ENCODE data around the gene GLP1R. TPM values are rescaled to one million over a fixed set of nuclear protein-coding genes. Genes with fewer than 3 reads are reported as not detected.

The GLP1R gene
- total RNA-seq, 1 experiment from 2014 or later: 1.8 TPM

DNA sequence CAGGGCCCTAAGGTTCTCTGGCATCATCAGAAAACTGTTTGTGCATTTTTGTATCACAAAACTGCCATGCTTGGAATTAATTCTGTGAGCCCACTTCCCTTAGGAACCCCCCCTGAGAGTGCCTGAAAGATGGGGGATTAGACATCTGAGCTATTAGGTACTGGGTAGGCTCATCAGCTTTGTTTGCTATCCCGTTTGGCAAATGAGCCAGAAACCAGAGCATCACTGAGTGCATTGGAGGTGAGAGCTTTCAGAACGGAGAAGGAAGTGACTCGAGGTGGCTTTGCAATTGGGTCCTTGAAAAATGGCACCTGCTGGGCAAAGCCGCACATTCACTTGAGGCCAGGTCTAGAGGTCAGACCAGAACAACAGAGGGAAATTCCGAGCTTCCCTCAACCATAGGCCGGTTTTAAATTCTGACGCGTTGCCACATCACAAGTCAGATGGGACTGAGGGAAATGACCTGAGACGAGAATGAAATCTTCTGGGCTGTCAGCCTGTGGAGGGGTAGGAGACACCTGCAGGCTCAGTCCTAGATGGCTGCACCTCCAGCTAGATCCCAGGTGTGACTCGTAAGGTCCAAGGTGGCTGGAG is 8.4 kb upstream of the GLP1R start:
- POLR2A ChIA-PET: no interaction called here
- TF ChIP-seq OVOL2 (CRISPR knock-in tag; IDR thresholded peaks at IDR 0.05; ENCODE audit: borderline replicate concordance): no peak
- TF ChIP-seq, protein P1, sequence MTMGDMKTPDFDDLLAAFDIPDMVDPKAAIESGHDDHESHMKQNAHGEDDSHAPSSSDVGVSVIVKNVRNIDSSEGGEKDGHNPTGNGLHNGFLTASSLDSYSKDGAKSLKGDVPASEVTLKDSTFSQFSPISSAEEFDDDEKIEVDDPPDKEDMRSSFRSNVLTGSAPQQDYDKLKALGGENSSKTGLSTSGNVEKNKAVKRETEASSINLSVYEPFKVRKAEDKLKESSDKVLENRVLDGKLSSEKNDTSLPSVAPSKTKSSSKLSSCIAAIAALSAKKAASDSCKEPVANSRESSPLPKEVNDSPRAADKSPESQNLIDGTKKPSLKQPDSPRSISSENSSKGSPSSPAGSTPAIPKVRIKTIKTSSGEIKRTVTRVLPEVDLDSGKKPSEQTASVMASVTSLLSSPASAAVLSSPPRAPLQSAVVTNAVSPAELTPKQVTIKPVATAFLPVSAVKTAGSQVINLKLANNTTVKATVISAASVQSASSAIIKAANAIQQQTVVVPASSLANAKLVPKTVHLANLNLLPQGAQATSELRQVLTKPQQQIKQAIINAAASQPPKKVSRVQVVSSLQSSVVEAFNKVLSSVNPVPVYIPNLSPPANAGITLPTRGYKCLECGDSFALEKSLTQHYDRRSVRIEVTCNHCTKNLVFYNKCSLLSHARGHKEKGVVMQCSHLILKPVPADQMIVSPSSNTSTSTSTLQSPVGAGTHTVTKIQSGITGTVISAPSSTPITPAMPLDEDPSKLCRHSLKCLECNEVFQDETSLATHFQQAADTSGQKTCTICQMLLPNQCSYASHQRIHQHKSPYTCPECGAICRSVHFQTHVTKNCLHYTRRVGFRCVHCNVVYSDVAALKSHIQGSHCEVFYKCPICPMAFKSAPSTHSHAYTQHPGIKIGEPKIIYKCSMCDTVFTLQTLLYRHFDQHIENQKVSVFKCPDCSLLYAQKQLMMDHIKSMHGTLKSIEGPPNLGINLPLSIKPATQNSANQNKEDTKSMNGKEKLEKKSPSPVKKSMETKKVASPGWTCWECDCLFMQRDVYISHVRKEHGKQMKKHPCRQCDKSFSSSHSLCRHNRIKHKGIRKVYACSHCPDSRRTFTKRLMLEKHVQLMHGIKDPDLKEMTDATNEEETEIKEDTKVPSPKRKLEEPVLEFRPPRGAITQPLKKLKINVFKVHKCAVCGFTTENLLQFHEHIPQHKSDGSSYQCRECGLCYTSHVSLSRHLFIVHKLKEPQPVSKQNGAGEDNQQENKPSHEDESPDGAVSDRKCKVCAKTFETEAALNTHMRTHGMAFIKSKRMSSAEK (CRISPR knock-in tag; IDR thresholded peaks at IDR 0.05; ENCODE audit: borderline replicate concordance): no peak
- no peak for ATAC-seq
- CTCF ChIA-PET: interaction anchor here (2.1 kb wide), 1 partner anchor 11 kb away, joined by 7 read pairs; no protein-coding TSS in a partner anchor
- Mint-ChIP-seq H3K27me3 (ENCODE audit: low read depth) (peaks cover 29% of the 10 kb centered on the region), H3K9me3 (no peaks in the 10 kb centered on the region), H3K4me3 (no peak overlapping the region), H3K36me3 (no peaks in the 10 kb centered on the region), H3K4me1 (peaks cover 16% of the 10 kb centered on the region), H3K27ac (no peak overlapping the region)
- DNase-seq (ENCODE audit: low spot score): no peak

DNA sequence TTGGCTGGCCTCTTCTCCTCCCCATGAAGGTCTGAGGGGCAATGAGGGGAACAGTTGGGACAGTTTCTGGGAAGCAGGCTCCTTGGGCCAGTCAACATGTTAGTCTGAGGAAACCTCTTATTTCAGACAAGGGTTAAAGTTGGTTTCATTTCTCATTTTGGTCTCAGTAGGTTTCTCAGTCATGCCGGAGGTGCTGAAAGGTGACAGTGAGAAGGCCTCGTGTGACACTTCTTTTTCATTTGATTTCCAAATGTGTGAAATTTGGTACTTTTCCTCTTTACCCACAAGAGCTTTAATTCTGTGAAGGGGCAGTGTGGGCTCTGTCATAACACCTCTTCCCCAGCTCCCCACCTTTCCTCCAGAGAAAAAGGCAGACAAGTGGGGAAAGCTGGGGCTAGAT is 7.5 kb upstream of the GLP1R start:
- peaks cover 12% of the 10 kb centered on the region for H3K4me1 Mint-ChIP-seq
- H3K4me3 Mint-ChIP-seq: no peak overlapping the region
- ChIA-PET CTCF (interaction anchor here (2.1 kb wide), 1 partner anchor 12 kb away, joined by 7 read pairs; no protein-coding TSS in a partner anchor), POLR2A (no interaction called here)
- H3K27me3 Mint-ChIP-seq (ENCODE audit: low read depth): peaks cover 25% of the 10 kb centered on the region
- H3K27ac Mint-ChIP-seq: no peak overlapping the region
- TF ChIP-seq ZNF423 (CRISPR knock-in tag; IDR thresholded peaks at IDR 0.05) (no peak), ZNF416 (CRISPR knock-in tag; IDR thresholded peaks at IDR 0.05) (no peak), GRHL2 (CRISPR knock-in tag; IDR thresholded peaks at IDR 0.05; ENCODE audit: insufficient replicate concordance, severe bottlenecking) (no peak), TEAD1 (CRISPR knock-in tag; IDR thresholded peaks at IDR 0.05) (no peak), TCF7 (CRISPR knock-in tag; IDR thresholded peaks at IDR 0.05; ENCODE audit: low read depth) (no peak), CREM (CRISPR knock-in tag; IDR thresholded peaks at IDR 0.05) (no peak)
- TF ChIP-seq, protein P2, sequence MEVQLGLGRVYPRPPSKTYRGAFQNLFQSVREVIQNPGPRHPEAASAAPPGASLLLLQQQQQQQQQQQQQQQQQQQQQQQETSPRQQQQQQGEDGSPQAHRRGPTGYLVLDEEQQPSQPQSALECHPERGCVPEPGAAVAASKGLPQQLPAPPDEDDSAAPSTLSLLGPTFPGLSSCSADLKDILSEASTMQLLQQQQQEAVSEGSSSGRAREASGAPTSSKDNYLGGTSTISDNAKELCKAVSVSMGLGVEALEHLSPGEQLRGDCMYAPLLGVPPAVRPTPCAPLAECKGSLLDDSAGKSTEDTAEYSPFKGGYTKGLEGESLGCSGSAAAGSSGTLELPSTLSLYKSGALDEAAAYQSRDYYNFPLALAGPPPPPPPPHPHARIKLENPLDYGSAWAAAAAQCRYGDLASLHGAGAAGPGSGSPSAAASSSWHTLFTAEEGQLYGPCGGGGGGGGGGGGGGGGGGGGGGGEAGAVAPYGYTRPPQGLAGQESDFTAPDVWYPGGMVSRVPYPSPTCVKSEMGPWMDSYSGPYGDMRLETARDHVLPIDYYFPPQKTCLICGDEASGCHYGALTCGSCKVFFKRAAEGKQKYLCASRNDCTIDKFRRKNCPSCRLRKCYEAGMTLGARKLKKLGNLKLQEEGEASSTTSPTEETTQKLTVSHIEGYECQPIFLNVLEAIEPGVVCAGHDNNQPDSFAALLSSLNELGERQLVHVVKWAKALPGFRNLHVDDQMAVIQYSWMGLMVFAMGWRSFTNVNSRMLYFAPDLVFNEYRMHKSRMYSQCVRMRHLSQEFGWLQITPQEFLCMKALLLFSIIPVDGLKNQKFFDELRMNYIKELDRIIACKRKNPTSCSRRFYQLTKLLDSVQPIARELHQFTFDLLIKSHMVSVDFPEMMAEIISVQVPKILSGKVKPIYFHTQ (CRISPR knock-in tag; IDR thresholded peaks at IDR 0.05): no peak
- TF ChIP-seq, protein P3, sequence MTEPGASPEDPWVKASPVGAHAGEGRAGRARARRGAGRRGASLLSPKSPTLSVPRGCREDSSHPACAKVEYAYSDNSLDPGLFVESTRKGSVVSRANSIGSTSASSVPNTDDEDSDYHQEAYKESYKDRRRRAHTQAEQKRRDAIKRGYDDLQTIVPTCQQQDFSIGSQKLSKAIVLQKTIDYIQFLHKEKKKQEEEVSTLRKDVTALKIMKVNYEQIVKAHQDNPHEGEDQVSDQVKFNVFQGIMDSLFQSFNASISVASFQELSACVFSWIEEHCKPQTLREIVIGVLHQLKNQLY (CRISPR knock-in tag; IDR thresholded peaks at IDR 0.05): no peak
- no peaks in the 10 kb centered on the region for H3K36me3 Mint-ChIP-seq
- ATAC-seq (no peak), DNase-seq (ENCODE audit: low spot score) (no peak)
- no peaks in the 10 kb centered on the region for H3K9me3 Mint-ChIP-seq

DNA sequence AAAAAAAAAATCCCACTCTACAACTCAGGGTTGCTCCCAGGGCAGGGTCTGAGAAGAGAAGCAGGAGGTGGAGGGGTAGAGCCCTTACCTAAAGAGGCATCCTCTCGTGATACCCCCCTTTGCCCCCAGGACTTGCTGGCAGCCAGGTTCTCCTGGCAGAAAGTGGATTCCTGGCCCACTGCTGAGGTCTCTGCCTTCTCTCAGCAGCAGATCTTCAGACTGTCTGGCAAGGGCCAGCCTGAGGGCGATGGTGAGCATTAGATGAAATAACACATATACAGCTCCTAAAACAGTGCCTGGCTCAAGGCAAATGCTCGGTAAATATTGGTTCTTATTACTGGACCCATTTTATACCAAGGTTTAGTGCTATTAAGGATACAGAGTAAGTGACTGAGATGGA is 4.8 kb upstream of the GLP1R start:
- Mint-ChIP-seq H3K27me3 (ENCODE audit: low read depth) (peaks cover 35% of the 10 kb centered on the region), H3K36me3 (no peaks in the 10 kb centered on the region), H3K4me3 (no peak overlapping the region), H3K27ac (no peak overlapping the region), H3K9me3 (no peaks in the 10 kb centered on the region), H3K4me1 (0 out of 2 replicates have a peak, but pooled peaks cover 3% of the 10 kb centered on the region)
- TF ChIP-seq NFYB (CRISPR knock-in tag; conservative IDR thresholded peaks at IDR 0.05; ENCODE audit: low read depth): no peak
- TF ChIP-seq, protein P4, sequence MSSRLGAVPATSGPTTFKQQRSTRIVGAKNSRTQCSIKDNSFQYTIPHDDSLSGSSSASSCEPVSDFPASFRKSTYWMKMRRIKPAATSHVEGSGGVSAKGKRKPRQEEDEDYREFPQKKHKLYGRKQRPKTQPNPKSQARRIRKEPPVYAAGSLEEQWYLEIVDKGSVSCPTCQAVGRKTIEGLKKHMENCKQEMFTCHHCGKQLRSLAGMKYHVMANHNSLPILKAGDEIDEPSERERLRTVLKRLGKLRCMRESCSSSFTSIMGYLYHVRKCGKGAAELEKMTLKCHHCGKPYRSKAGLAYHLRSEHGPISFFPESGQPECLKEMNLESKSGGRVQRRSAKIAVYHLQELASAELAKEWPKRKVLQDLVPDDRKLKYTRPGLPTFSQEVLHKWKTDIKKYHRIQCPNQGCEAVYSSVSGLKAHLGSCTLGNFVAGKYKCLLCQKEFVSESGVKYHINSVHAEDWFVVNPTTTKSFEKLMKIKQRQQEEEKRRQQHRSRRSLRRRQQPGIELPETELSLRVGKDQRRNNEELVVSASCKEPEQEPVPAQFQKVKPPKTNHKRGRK (CRISPR knock-in tag; IDR thresholded peaks at IDR 0.05; ENCODE audit: borderline replicate concordance): no peak
- no peak for TF ChIP-seq ESRRA (CRISPR knock-in tag; IDR thresholded peaks at IDR 0.05; ENCODE audit: borderline replicate concordance)
- no peak for TF ChIP-seq IRF2 (CRISPR knock-in tag; IDR thresholded peaks at IDR 0.05; ENCODE audit: borderline replicate concordance, low read depth)
- TF ChIP-seq ZNF263 (CRISPR knock-in tag; IDR thresholded peaks at IDR 0.05; ENCODE audit: low read depth): no peak
- TF ChIP-seq TEAD1 (CRISPR knock-in tag; IDR thresholded peaks at IDR 0.05): no peak
- TF ChIP-seq, protein P5, sequence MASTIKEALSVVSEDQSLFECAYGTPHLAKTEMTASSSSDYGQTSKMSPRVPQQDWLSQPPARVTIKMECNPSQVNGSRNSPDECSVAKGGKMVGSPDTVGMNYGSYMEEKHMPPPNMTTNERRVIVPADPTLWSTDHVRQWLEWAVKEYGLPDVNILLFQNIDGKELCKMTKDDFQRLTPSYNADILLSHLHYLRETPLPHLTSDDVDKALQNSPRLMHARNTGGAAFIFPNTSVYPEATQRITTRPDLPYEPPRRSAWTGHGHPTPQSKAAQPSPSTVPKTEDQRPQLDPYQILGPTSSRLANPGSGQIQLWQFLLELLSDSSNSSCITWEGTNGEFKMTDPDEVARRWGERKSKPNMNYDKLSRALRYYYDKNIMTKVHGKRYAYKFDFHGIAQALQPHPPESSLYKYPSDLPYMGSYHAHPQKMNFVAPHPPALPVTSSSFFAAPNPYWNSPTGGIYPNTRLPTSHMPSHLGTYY (CRISPR knock-in tag; IDR thresholded peaks at IDR 0.05): no peak
- CTCF ChIA-PET: interaction anchor here (1.4 to 2.7 kb wide), 3 partner anchors 15 to 47 kb away, joined by 4 to 10 read pairs (median 10); no protein-coding TSS in a partner anchor
- DNase-seq (ENCODE audit: low spot score) (no peak), ATAC-seq (no peak)
- POLR2A ChIA-PET: interaction anchor here (1.0 kb wide), 1 partner anchor 18 kb away, joined by 3 read pairs; no protein-coding TSS in a partner anchor

Data from WTC11 (cell line).